Measurements from ENCODE around the gene PTGES3. TPM values are rescaled to one million over a fixed set of nuclear protein-coding genes. Genes with fewer than 3 reads are reported as not detected.

Gene PTGES3
- total RNA-seq, result 50.5 and 58.8 TPM in 2 replicates

GRCh38 chr12:56688129-56688845 is at the start of gene PTGES3:
Gene PTGES3 (minus strand): TSS chr12:56688284. CDS start chr12:56687999, 285 bp downstream.

GRCh38 chr12:56724972-56725722 is 37.1 kb upstream of the PTGES3 start, which contains the start of gene NACA:
Gene NACA (minus strand): TSS chr12:56725299. CDS start chr12:56724521, 778 bp downstream.

GRCh38 chr12:56645717-56646446 is 42.2 kb downstream of the PTGES3 start, which contains the start of gene ATP5F1B:
Gene ATP5F1B (minus strand): TSS chr12:56645984. CDS start chr12:56645963, 21 bp downstream.

GRCh38 chr12:56630180-56630632 is 57.9 kb downstream of the PTGES3 start, which contains the start of gene BAZ2A:
Gene BAZ2A (minus strand): TSS chr12:56630326. CDS start chr12:56617530, 12,796 bp downstream.

Small RNA genes lying within 50 kb of the gene (small RNA-seq; reads per million reads assigned to genes)
- gene RN7SL809P, result not detected
- gene SNORD59A, result 10,081 reads per million, percentile 100 among the genes with 10 or more reads in this experiment

Other genes starting within 250 kb of the PTGES3 start
- 2.6 and 3.4 TPM in 2 replicates for gene TIMELESS, start 238.9 kb downstream of the PTGES3 start, total RNA-seq
- gene MIP, start 233.6 kb downstream of the PTGES3 start, total RNA-seq, result 0.32 TPM in 1 of 2 replicates, not detected in the other
- 2.8 and 2.9 TPM in 2 replicates for gene SPRYD4, start 219.7 kb downstream of the PTGES3 start, total RNA-seq
- gene GLS2, start 200.1 kb downstream of the PTGES3 start, total RNA-seq, result not detected in 2 replicates
- gene RBMS2, start 166.5 kb downstream of the PTGES3 start, total RNA-seq, result 25.7 and 26.0 TPM in 2 replicates
- 55.4 and 65.2 TPM in 2 replicates for gene BAZ2A, start 58.0 kb downstream of the PTGES3 start, total RNA-seq
- gene ATP5F1B, start 42.3 kb downstream of the PTGES3 start, total RNA-seq, result 321 and 357 TPM in 2 replicates
- gene NACA, start 37.0 kb upstream of the PTGES3 start, total RNA-seq, result 583 and 627 TPM in 2 replicates
- 3.7 and 4.1 TPM in 2 replicates for gene PRIM1, start 64.0 kb upstream of the PTGES3 start, total RNA-seq
- gene HSD17B6, start 75.0 kb upstream of the PTGES3 start, total RNA-seq, result 0.61 and 0.97 TPM in 2 replicates
- gene SDR9C7, start 246.1 kb upstream of the PTGES3 start, total RNA-seq, result not detected in 2 replicates